Sigmoid colon (tissue), 4 donors: ENCODE measurements around the gene SECISBP2L.

Source experiments
- EP300 ChIP-seq, 4 donors: sonication (generic); formaldehyde crosslinking; IDR thresholded peaks; one replicate each; pipeline ENCODE4 v1.6.1; 2017; ENCODE audit warnings: antibody characterized with exemption in 4 of 4
- POLR2A ChIP-seq, 2 donors: fragments of 450-650 bp; IDR thresholded peaks; one replicate each; pipeline ENCODE4 v1.6.1; 2016; ENCODE audit warnings: antibody characterized with exemption in 2 of 2, mild to moderate bottlenecking in 2 of 2, moderate library complexity in 2 of 2
- POLR2AphosphoS5 ChIP-seq, 4 donors: sonication (generic); formaldehyde crosslinking; IDR thresholded peaks; one replicate each; pipeline ENCODE4 v1.6.1; 2017; ENCODE audit warnings: antibody characterized with exemption in 4 of 4
- TF ChIP-seq, protein P1 (sequence below), 4 experiments: fragments of 450-650 bp in 3 of 4; fragments of 200-600 bp in 1 of 4; IDR thresholded peaks; one replicate each; pipeline ENCODE4 v1.5.1; 2016 to 2019; ENCODE audit warnings: antibody characterized with exemption in 4 of 4, mild to moderate bottlenecking in 3 of 4, moderate library complexity in 2 of 4

DNA sequence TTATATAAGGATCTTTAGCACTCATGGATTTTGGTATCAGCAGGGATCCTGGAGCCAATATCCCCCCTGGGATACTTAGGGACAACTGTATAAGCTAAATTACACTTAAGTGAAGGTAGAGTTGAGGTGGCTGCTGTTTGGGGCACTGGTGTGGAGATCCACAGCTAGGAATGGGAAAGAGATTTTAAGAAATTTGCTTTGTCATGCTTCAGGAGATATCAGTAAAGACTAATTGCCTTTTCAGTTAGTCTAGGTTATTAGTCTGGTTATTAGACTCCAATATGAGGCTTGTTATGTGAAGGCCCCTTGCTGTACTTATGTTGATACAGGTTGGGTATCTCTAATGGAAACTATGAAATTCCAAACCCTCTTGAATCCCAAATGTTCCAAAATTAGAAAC, 1.2 kb upstream of the SECISBP2L start:
- TF ChIP-seq, protein P1, sequence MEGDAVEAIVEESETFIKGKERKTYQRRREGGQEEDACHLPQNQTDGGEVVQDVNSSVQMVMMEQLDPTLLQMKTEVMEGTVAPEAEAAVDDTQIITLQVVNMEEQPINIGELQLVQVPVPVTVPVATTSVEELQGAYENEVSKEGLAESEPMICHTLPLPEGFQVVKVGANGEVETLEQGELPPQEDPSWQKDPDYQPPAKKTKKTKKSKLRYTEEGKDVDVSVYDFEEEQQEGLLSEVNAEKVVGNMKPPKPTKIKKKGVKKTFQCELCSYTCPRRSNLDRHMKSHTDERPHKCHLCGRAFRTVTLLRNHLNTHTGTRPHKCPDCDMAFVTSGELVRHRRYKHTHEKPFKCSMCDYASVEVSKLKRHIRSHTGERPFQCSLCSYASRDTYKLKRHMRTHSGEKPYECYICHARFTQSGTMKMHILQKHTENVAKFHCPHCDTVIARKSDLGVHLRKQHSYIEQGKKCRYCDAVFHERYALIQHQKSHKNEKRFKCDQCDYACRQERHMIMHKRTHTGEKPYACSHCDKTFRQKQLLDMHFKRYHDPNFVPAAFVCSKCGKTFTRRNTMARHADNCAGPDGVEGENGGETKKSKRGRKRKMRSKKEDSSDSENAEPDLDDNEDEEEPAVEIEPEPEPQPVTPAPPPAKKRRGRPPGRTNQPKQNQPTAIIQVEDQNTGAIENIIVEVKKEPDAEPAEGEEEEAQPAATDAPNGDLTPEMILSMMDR (IDR thresholded peaks at IDR 0.05): no peak
- TF ChIP-seq POLR2A (IDR thresholded peaks at IDR 0.05): no peak
- no peak for TF ChIP-seq POLR2AphosphoS5 (IDR thresholded peaks at IDR 0.05)
- no peak for TF ChIP-seq EP300 (IDR thresholded peaks at IDR 0.05)
